Central memory CD8-positive, alpha-beta T cell (primary cell): ENCODE data around the gene CENPF.
"Not testable (repeated sequence)": the region's sequence is repeated elsewhere in the genome, so short reads cannot be mapped to it uniquely, and the experiment has no call there.

Experiments used
- ATAC-seq: fragments of 150-1000 bp; cut with Tn5 transposase; replicated peaks from 2 replicates; pipeline ENCODE4 v1.10.0; 2022; ENCODE audit warnings: mild to moderate bottlenecking, moderate FRiP score, moderate number of reproducible peaks; ENCODE audit not compliant: poor library complexity, severe bottlenecking; ENCODE audit errors: extremely low read depth
- DNase-seq, 2 donors: peaks; one replicate each; pipeline ENCODE4 v3.0.0; 2021; ENCODE audit warnings: low spot score in 2 of 2
- H3K27ac Mint-ChIP-seq: one replicate; pipeline ENCODE4 v1.8.0; 2022; ENCODE audit warnings: low read depth, mild to moderate bottlenecking, moderate library complexity, mixed read lengths
- H3K27me3 Mint-ChIP-seq: one replicate; pipeline ENCODE4 v1.8.0; 2022; ENCODE audit warnings: mixed read lengths
- H3K36me3 Mint-ChIP-seq: one replicate; pipeline ENCODE4 v1.8.0; 2022; ENCODE audit warnings: mild to moderate bottlenecking, moderate library complexity, mixed read lengths; ENCODE audit not compliant: insufficient read depth
- H3K4me1 Mint-ChIP-seq: one replicate; pipeline ENCODE4 v1.8.0; 2022; ENCODE audit warnings: mixed read lengths
- H3K4me3 Mint-ChIP-seq: one replicate; pipeline ENCODE4 v1.8.0; 2022; ENCODE audit warnings: mild to moderate bottlenecking, moderate library complexity, mixed read lengths
- H3K9me3 Mint-ChIP-seq: one replicate; pipeline ENCODE4 v1.8.0; 2022; ENCODE audit warnings: mixed read lengths

The CENPF gene

GRCh38 chr1:214574598-214575411 is 28.2 kb upstream of the CENPF start:
- Mint-ChIP-seq H3K9me3 (peaks cover 9% of the 10 kb centered on the region), H3K27me3 (peaks cover 11% of the 10 kb centered on the region), H3K4me1 (no peaks in the 10 kb centered on the region), H3K27ac (no peak overlapping the region), H3K4me3 (no peak overlapping the region), H3K36me3 (no peaks in the 10 kb centered on the region)
- no peak for ATAC-seq
- DNase-seq: no peak

GRCh38 chr1:214576120-214576519 is 26.9 kb upstream of the CENPF start:
- not testable (repeated sequence) for H3K27me3 Mint-ChIP-seq, ATAC-seq, H3K4me1 Mint-ChIP-seq, H3K27ac Mint-ChIP-seq, H3K9me3 Mint-ChIP-seq, H3K4me3 Mint-ChIP-seq, DNase-seq, H3K36me3 Mint-ChIP-seq

- Mint-ChIP-seq H3K27ac (no peak overlapping the region), H3K9me3 (peaks cover 9% of the 10 kb centered on the region), H3K36me3 (peaks cover 2% of the 10 kb centered on the region), H3K4me3 (no peak overlapping the region), H3K4me1 (no peaks in the 10 kb centered on the region), H3K27me3 (no peaks in the 10 kb centered on the region)
- DNase-seq: no peak
- no peak for ATAC-seq
These were observed 23.8 kb upstream of the CENPF start for GRCh38 chr1:214579183-214579582.

GRCh38 chr1:214581785-214582184 is 21.2 kb upstream of the CENPF start:
- Mint-ChIP-seq H3K4me3 (no peak overlapping the region), H3K27me3 (no peaks in the 10 kb centered on the region), H3K9me3 (no peaks in the 10 kb centered on the region), H3K36me3 (peaks cover 2% of the 10 kb centered on the region), H3K27ac (no peak overlapping the region), H3K4me1 (no peaks in the 10 kb centered on the region)
- ATAC-seq (no peak), DNase-seq (no peak)

- H3K27ac Mint-ChIP-seq: no peak overlapping the region
- H3K27me3 Mint-ChIP-seq: no peaks in the 10 kb centered on the region
- DNase-seq (no peak), ATAC-seq (no peak)
- H3K9me3 Mint-ChIP-seq: no peaks in the 10 kb centered on the region
- no peak overlapping the region for H3K4me3 Mint-ChIP-seq
- no peaks in the 10 kb centered on the region for H3K4me1 Mint-ChIP-seq
- peaks cover 2% of the 10 kb centered on the region for H3K36me3 Mint-ChIP-seq
These were observed 20.6 kb upstream of the CENPF start for GRCh38 chr1:214582289-214582891.

GRCh38 chr1:214583113-214583512 is 19.9 kb upstream of the CENPF start:
- Mint-ChIP-seq H3K27ac (no peak overlapping the region), H3K36me3 (peaks cover 2% of the 10 kb centered on the region), H3K4me3 (no peak overlapping the region), H3K4me1 (no peaks in the 10 kb centered on the region), H3K9me3 (no peaks in the 10 kb centered on the region), H3K27me3 (peaks cover 5% of the 10 kb centered on the region)
- no peak for DNase-seq
- ATAC-seq: no peak

GRCh38 chr1:214583824-214584554 is 19.0 kb upstream of the CENPF start:
- H3K36me3 Mint-ChIP-seq: peaks cover 2% of the 10 kb centered on the region
- ATAC-seq (no peak), DNase-seq (no peak)
- H3K9me3 Mint-ChIP-seq: no peaks in the 10 kb centered on the region
- no peak overlapping the region for H3K27ac Mint-ChIP-seq
- peaks cover 7% of the 10 kb centered on the region for H3K27me3 Mint-ChIP-seq
- no peaks in the 10 kb centered on the region for H3K4me1 Mint-ChIP-seq
- H3K4me3 Mint-ChIP-seq: no peak overlapping the region

GRCh38 chr1:214584805-214585766 is 17.9 kb upstream of the CENPF start:
- Mint-ChIP-seq H3K27me3 (peaks cover 17% of the 10 kb centered on the region), H3K9me3 (no peaks in the 10 kb centered on the region), H3K36me3 (peaks cover 2% of the 10 kb centered on the region), H3K4me3 (no peak overlapping the region), H3K27ac (no peak overlapping the region), H3K4me1 (no peaks in the 10 kb centered on the region)
- no peak for DNase-seq
- no peak for ATAC-seq

GRCh38 chr1:214586621-214587020 is 16.4 kb upstream of the CENPF start:
- Mint-ChIP-seq H3K4me3 (no peak overlapping the region), H3K27ac (no peak overlapping the region), H3K9me3 (no peaks in the 10 kb centered on the region), H3K36me3 (peaks cover 2% of the 10 kb centered on the region), H3K4me1 (no peaks in the 10 kb centered on the region), H3K27me3 (peaks cover 32% of the 10 kb centered on the region)
- ATAC-seq: no peak
- DNase-seq: no peak

- no peak for DNase-seq
- H3K4me3 Mint-ChIP-seq: no peak overlapping the region
- H3K36me3 Mint-ChIP-seq: peaks cover 2% of the 10 kb centered on the region
- peaks cover 37% of the 10 kb centered on the region for H3K27me3 Mint-ChIP-seq
- no peak for ATAC-seq
- no peaks in the 10 kb centered on the region for H3K9me3 Mint-ChIP-seq
- no peak overlapping the region for H3K27ac Mint-ChIP-seq
- H3K4me1 Mint-ChIP-seq: no peaks in the 10 kb centered on the region
These were observed 15.8 kb upstream of the CENPF start for GRCh38 chr1:214587165-214587564.

- Mint-ChIP-seq H3K9me3 (no peaks in the 10 kb centered on the region), H3K4me1 (no peaks in the 10 kb centered on the region), H3K36me3 (peaks cover under 1% of the 10 kb centered on the region), H3K27ac (no peak overlapping the region), H3K27me3 (peaks cover 37% of the 10 kb centered on the region), H3K4me3 (no peak overlapping the region)
- DNase-seq: no peak
- ATAC-seq: no peak
These were observed 13.9 kb upstream of the CENPF start for GRCh38 chr1:214588963-214589597.

- H3K36me3 Mint-ChIP-seq: no peaks in the 10 kb centered on the region
- H3K27ac Mint-ChIP-seq: no peak overlapping the region
- peaks cover 37% of the 10 kb centered on the region for H3K27me3 Mint-ChIP-seq
- no peaks in the 10 kb centered on the region for H3K9me3 Mint-ChIP-seq
- H3K4me3 Mint-ChIP-seq: no peak overlapping the region
- DNase-seq (no peak), ATAC-seq (no peak)
- H3K4me1 Mint-ChIP-seq: no peaks in the 10 kb centered on the region
These were observed 12.3 kb upstream of the CENPF start for GRCh38 chr1:214590696-214591095.
